ENCODE data around the gene COL6A2.

- TF ChIP-seq GABPA (IDR thresholded peaks at IDR 0.05; ENCODE audit: low read depth) (no peak), RAD21 (IDR thresholded peaks at IDR 0.05; ENCODE audit: low read length) (no peak)
These were observed 75.7 kb downstream of the COL6A2 start for GRCh38 chr21:46173573-46173972.

Data from SK-N-SH (cell line).